Astrocyte (in vitro differentiated cells and primary cell): ENCODE measurements around the gene PI4KA. TPM values are rescaled to one million over a fixed set of nuclear protein-coding genes. Genes with fewer than 3 reads are reported as not detected.
"Not testable (repeated sequence)": the region's sequence is repeated elsewhere in the genome, so short reads cannot be mapped to it uniquely, and the experiment has no call there.

Experiments
- DNase-seq: peaks from one replicate; pipeline ENCODE4 v3.0.0-alpha.2; 2010; ENCODE audit warnings: low read depth
- FAIRE-seq: peaks from 2 replicates; lab custom pipeline; 2011; peaks lifted over from hg19 to GRCh38; lab: Jason Lieb, UNC
- H2AFZ ChIP-seq: 2 replicates; pipeline ENCODE4 v1.6.0; 2012; ENCODE audit warnings: low read depth, low read length, inconsistent platforms
- H3K27ac ChIP-seq: 2 replicates; pipeline ENCODE4 v1.5.1; 2011; ENCODE audit warnings: low read depth, low read length, inconsistent platforms
- H3K27me3 ChIP-seq: 2 replicates; pipeline ENCODE4 v1.6.0; 2011; ENCODE audit warnings: low read length, inconsistent platforms; ENCODE audit not compliant: insufficient read depth
- H3K36me3 ChIP-seq: 2 replicates; pipeline ENCODE4 v1.5.1; 2011; ENCODE audit warnings: low read length, inconsistent platforms; ENCODE audit not compliant: insufficient read depth
- H3K4me1 ChIP-seq: 2 replicates; pipeline ENCODE4 v1.5.1; 2011; ENCODE audit warnings: low read length, inconsistent platforms; ENCODE audit not compliant: insufficient read depth
- H3K4me2 ChIP-seq: 2 replicates; pipeline ENCODE4 v1.6.0; 2012; ENCODE audit warnings: low read length, inconsistent platforms
- H3K4me3 ChIP-seq: 2 replicates; pipeline ENCODE4 v1.5.1; 2011; ENCODE audit warnings: low read depth, mild to moderate bottlenecking, low read length, inconsistent platforms; ENCODE audit not compliant: insufficient read depth
- H3K79me2 ChIP-seq: 2 replicates; pipeline ENCODE4 v1.6.0; 2012; ENCODE audit warnings: mild to moderate bottlenecking, low read length, inconsistent platforms; ENCODE audit not compliant: insufficient read depth
- H3K9ac ChIP-seq: 2 replicates; pipeline ENCODE4 v1.6.0; 2012; ENCODE audit warnings: mild to moderate bottlenecking, low read length, inconsistent platforms
- H3K9me3 ChIP-seq: 2 replicates; pipeline ENCODE4 v1.5.1; 2012; ENCODE audit warnings: low read depth, mild to moderate bottlenecking, low read length, inconsistent platforms; ENCODE audit not compliant: insufficient read depth
- H4K20me1 ChIP-seq: 2 replicates; pipeline ENCODE4 v1.6.0; 2012; ENCODE audit warnings: low read length, inconsistent platforms; ENCODE audit not compliant: insufficient read depth
- H3K27ac Mint-ChIP-seq: one replicate; pipeline ENCODE4 v1.8.0; 2021; ENCODE audit warnings: mild to moderate bottlenecking, mixed read lengths; ENCODE audit not compliant: unreplicated experiment
- H3K27me3 Mint-ChIP-seq: one replicate; pipeline ENCODE4 v1.8.0; 2021; ENCODE audit warnings: low read depth, mixed read lengths; ENCODE audit not compliant: unreplicated experiment
- H3K36me3 Mint-ChIP-seq: one replicate; pipeline ENCODE4 v1.8.0; 2021; ENCODE audit warnings: low read depth, mixed read lengths; ENCODE audit not compliant: unreplicated experiment
- H3K4me1 Mint-ChIP-seq: one replicate; pipeline ENCODE4 v1.8.0; 2021; ENCODE audit warnings: low read depth, mixed read lengths; ENCODE audit not compliant: unreplicated experiment
- H3K4me3 Mint-ChIP-seq: one replicate; pipeline ENCODE4 v1.8.0; 2021; ENCODE audit warnings: mild to moderate bottlenecking, moderate library complexity, mixed read lengths; ENCODE audit not compliant: unreplicated experiment
- H3K9me3 Mint-ChIP-seq: one replicate; pipeline ENCODE4 v1.8.0; 2021; ENCODE audit warnings: mild to moderate bottlenecking, mixed read lengths; ENCODE audit not compliant: unreplicated experiment
- CTCF ChIP-seq: IDR thresholded peaks from 2 replicates; pipeline ENCODE4 v1.5.1; 2011; ENCODE audit warnings: low read depth, mild to moderate bottlenecking, inconsistent platforms, low read length, moderate library complexity; ENCODE audit not compliant: insufficient read depth
- EZH2 ChIP-seq: IDR thresholded peaks from 2 replicates; pipeline ENCODE4 v1.6.1; 2012; ENCODE audit warnings: mild to moderate bottlenecking, low read length, inconsistent platforms; ENCODE audit not compliant: insufficient read depth
- total RNA-seq: library from RNA; stranded (reverse); gene quantifications from 2 replicates; pipeline ENCODE4 v1.2.1, GENCODE V29; 2021

The PI4KA gene
- total RNA-seq, 1 donor from 2014 or later: 35.9 TPM

- H3K9me3 Mint-ChIP-seq: no peaks in the 10 kb centered on the region
- H3K27ac ChIP-seq: peak overlapping the region; percentile 28
- peak overlapping the region; percentile 15 for H3K27ac Mint-ChIP-seq
Observed at GRCh38 chr22:20904008-20904979, 45.7 kb upstream of the PI4KA start.

DNA sequence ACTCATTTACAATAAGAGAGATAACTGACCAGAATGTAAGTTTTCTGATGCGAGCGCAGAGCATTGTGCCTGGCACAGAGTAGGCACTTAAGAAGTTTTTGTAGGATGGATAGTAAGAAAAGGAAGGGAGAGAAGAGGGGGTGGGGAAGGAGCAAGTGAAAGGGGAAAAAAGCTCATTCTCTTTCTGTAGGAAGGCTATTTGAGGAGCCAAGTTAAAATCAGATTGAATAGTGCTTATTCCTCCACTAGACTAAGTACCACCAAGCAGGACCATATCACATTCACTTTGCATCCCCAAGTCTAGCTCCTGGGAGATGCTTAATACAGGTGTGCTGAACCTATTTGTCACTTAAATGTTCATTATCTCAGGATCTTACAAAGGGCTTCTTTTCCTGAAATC, 44.5 kb upstream of the PI4KA start:
- H3K27ac Mint-ChIP-seq: no peak overlapping the region
- H3K9me3 Mint-ChIP-seq: no peaks in the 10 kb centered on the region
- H4K20me1 ChIP-seq: no peaks in the 10 kb centered on the region
- H3K27me3 ChIP-seq: no peaks in the 10 kb centered on the region
- FAIRE-seq (no peak), DNase-seq (no peak)
- H3K4me3 ChIP-seq: no peak overlapping the region
- H3K9ac ChIP-seq: no peak overlapping the region
- H3K4me1 Mint-ChIP-seq: no peaks in the 10 kb centered on the region
- no peak overlapping the region for H3K4me3 Mint-ChIP-seq
- no peaks in the 10 kb centered on the region for H3K9me3 ChIP-seq
- no peak overlapping the region for H2AFZ ChIP-seq
- H3K36me3 Mint-ChIP-seq: no peaks in the 10 kb centered on the region
- H3K4me1 ChIP-seq: peaks cover 11% of the 10 kb centered on the region
- peaks cover 4% of the 10 kb centered on the region for H3K27me3 Mint-ChIP-seq
- no peaks in the 10 kb centered on the region for H3K36me3 ChIP-seq
- no peaks in the 10 kb centered on the region for H3K79me2 ChIP-seq
- no peak overlapping the region for H3K4me2 ChIP-seq
- H3K27ac ChIP-seq: no peak overlapping the region
- no peak for TF ChIP-seq EZH2
- no peak for TF ChIP-seq CTCF

More at GRCh38 chr22:20904008-20904979, 45.7 kb upstream of the PI4KA start:
- Histone ChIP-seq H3K4me2 (peak overlapping the region; percentile 37), H3K9ac (no peak overlapping the region), H3K4me3 (no peak overlapping the region), H3K36me3 (no peaks in the 10 kb centered on the region), H4K20me1 (no peaks in the 10 kb centered on the region), H3K9me3 (no peaks in the 10 kb centered on the region), H3K79me2 (no peaks in the 10 kb centered on the region), H3K27me3 (no peaks in the 10 kb centered on the region), H2AFZ (no peak overlapping the region), H3K4me1 (peaks cover 11% of the 10 kb centered on the region)
- peak; percentile 87 for FAIRE-seq
- H3K4me1 Mint-ChIP-seq: no peaks in the 10 kb centered on the region
- H3K27me3 Mint-ChIP-seq: peaks cover 4% of the 10 kb centered on the region
- H3K4me3 Mint-ChIP-seq: no peak overlapping the region
- DNase-seq: peak; percentile 94
- TF ChIP-seq EZH2: no peak
- TF ChIP-seq CTCF: no peak
- no peaks in the 10 kb centered on the region for H3K36me3 Mint-ChIP-seq

DNA sequence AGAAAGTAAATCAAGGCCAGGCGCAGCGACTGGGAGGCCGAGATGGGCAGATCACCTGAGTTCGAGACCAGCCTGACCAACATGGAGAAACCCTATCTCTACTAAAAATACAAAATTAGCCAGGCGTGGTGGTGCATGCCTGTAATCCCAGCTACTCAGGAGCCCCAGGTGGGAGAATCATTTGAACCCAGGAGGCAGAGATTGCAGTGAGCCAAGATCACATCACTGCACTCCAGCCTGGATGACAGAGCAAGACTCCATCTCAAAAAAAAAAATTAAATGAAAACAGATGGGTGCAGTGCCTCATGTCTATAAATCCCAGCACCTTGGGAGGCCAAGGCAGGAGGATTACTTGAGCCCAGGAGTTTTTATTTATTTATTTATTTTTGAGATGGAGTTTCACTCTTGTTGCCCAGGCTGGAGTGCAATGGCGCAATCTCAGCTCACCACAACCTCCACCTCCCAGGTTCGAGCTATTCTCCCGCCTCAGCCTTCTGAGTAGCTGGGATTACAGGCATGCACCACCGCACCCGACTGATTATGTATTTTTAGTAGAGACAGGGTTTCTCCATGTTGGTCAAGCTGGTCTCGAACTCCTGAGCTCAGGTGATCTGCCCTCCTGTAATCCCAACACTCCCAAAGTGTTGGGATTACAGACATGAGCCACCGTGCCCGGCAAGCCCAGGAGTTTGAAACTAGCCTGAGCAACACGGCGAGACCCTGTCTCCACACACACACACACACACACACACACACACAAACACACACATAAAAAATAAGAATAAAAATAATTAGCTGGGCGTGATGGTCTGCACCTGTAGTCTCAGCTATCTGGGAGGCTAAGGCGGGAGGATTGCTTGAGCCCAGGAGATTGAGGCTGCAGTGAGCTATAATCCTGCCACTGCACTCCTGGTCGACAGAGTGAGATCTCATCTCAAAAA, 42.8 kb upstream of the PI4KA start:
- not testable (repeated sequence) for H2AFZ ChIP-seq, H3K4me3 ChIP-seq, H3K36me3 Mint-ChIP-seq, H3K4me1 Mint-ChIP-seq, H3K9ac ChIP-seq, H3K9me3 ChIP-seq, H3K9me3 Mint-ChIP-seq, H3K27me3 Mint-ChIP-seq, H3K79me2 ChIP-seq, H3K27me3 ChIP-seq, H3K27ac Mint-ChIP-seq, DNase-seq, FAIRE-seq, H3K36me3 ChIP-seq, H3K27ac ChIP-seq, H3K4me2 ChIP-seq, H3K4me3 Mint-ChIP-seq, H4K20me1 ChIP-seq
- H3K4me1 ChIP-seq: peaks cover 11% of the 10 kb centered on the region
